H9 (cell line): Measurements from ENCODE around the gene MGAT2. TPM values are rescaled to one million over a fixed set of nuclear protein-coding genes. Genes with fewer than 3 reads are reported as not detected.

Experiments used
- DNase-seq: peaks from one replicate; pipeline ENCODE4 v3.0.0-alpha.2; 2017
- H2AFZ ChIP-seq: one replicate; pipeline ENCODE4 v1.6.1; 2013; ENCODE audit warnings: mild to moderate bottlenecking, low read length, control low read depth, moderate library complexity
- H2AK5ac ChIP-seq: 2 replicates; pipeline ENCODE4 v1.6.1; 2013; ENCODE audit warnings: low read length, control low read depth, mixed read lengths; ENCODE audit not compliant: insufficient read length
- H2BK120ac ChIP-seq: one replicate; pipeline ENCODE4 v1.6.1; 2013; ENCODE audit warnings: low read depth, mild to moderate bottlenecking, low read length, control low read depth, inconsistent platforms; ENCODE audit not compliant: poor library complexity, severe bottlenecking
- H2BK12ac ChIP-seq: 2 replicates; pipeline ENCODE4 v1.6.1; 2013; ENCODE audit warnings: low read length, control low read depth, mixed read lengths, low read depth; ENCODE audit not compliant: insufficient read length
- H2BK15ac ChIP-seq: 2 replicates; pipeline ENCODE4 v1.6.1; 2013; ENCODE audit warnings: low read depth, low read length, control low read depth
- H2BK20ac ChIP-seq: one replicate; pipeline ENCODE4 v1.6.1; 2013; ENCODE audit warnings: low read depth, mild to moderate bottlenecking, low read length, control low read depth, inconsistent platforms; ENCODE audit not compliant: poor library complexity, severe bottlenecking
- H2BK5ac ChIP-seq: 2 replicates; pipeline ENCODE4 v1.6.1; 2013; ENCODE audit warnings: low read length, control low read depth, mixed read lengths; ENCODE audit not compliant: insufficient read length
- H3K14ac ChIP-seq: 2 replicates; pipeline ENCODE4 v1.6.1; 2013; ENCODE audit warnings: low read length, control low read depth; ENCODE audit not compliant: insufficient read depth
- H3K18ac ChIP-seq: 2 replicates; pipeline ENCODE4 v1.6.1; 2013; ENCODE audit warnings: low read depth, mild to moderate bottlenecking, mixed read lengths, low read length, control low read depth; ENCODE audit not compliant: insufficient read length
- H3K23ac ChIP-seq: 2 replicates; pipeline ENCODE4 v1.6.1; 2013; ENCODE audit warnings: low read length, control low read depth, mixed read lengths, low read depth; ENCODE audit not compliant: insufficient read length
- H3K23me2 ChIP-seq: 2 replicates; pipeline ENCODE4 v1.6.1; 2013; ENCODE audit warnings: low read depth, mild to moderate bottlenecking, mixed read lengths, low read length, control low read depth; ENCODE audit not compliant: insufficient read length, poor library complexity, severe bottlenecking
- H3K27ac ChIP-seq: 2 replicates; pipeline ENCODE4 v1.5.1; 2013; ENCODE audit warnings: low read length, control low read depth, mixed read lengths, low read depth; ENCODE audit not compliant: insufficient read length
- H3K27me3 ChIP-seq: 2 replicates; pipeline ENCODE4 v1.6.1; 2013; ENCODE audit warnings: low read length, control low read depth, inconsistent platforms; ENCODE audit not compliant: insufficient read depth
- H3K4ac ChIP-seq: 2 replicates; pipeline ENCODE4 v1.6.1; 2013; ENCODE audit warnings: low read depth, mild to moderate bottlenecking, control low read depth, inconsistent platforms, low read length, moderate library complexity
- H3K4me1 ChIP-seq: 2 replicates; pipeline ENCODE4 v1.6.1; 2013; ENCODE audit warnings: low read length, control low read depth, inconsistent platforms; ENCODE audit not compliant: insufficient read depth
- H3K4me2 ChIP-seq: 2 replicates; pipeline ENCODE4 v1.6.1; 2013; ENCODE audit warnings: low read length, control low read depth, mixed read lengths; ENCODE audit not compliant: insufficient read length, insufficient read depth
- H3K56ac ChIP-seq: 2 replicates; pipeline ENCODE4 v1.6.1; 2013; ENCODE audit warnings: low read depth, mild to moderate bottlenecking, mixed read lengths, low read length, control low read depth; ENCODE audit not compliant: insufficient read length
- H3K79me1 ChIP-seq: 2 replicates; pipeline ENCODE4 v1.6.1; 2013; ENCODE audit warnings: low read depth, mild to moderate bottlenecking, moderate library complexity, low read length, control low read depth, inconsistent platforms; ENCODE audit not compliant: insufficient read depth, poor library complexity, severe bottlenecking
- H3K79me2 ChIP-seq: 2 replicates; pipeline ENCODE4 v1.6.1; 2013; ENCODE audit warnings: low read length, control low read depth, inconsistent platforms; ENCODE audit not compliant: insufficient read depth
- H3K9ac ChIP-seq: 2 replicates; pipeline ENCODE4 v1.6.1; 2013; ENCODE audit warnings: low read length, control low read depth, mixed read lengths; ENCODE audit not compliant: insufficient read length; ENCODE audit errors: extremely low read depth
- H3K9me3 ChIP-seq: one replicate; pipeline ENCODE4 v1.6.1; 2013; ENCODE audit warnings: low read depth, low read length, inconsistent platforms; ENCODE audit not compliant: control insufficient read depth
- H3T11ph ChIP-seq: one replicate; pipeline ENCODE4 v1.6.1; 2013; ENCODE audit warnings: mild to moderate bottlenecking, low read length, control low read depth, inconsistent platforms
- H4K20me1 ChIP-seq: one replicate; pipeline ENCODE4 v1.6.1; 2013; ENCODE audit not compliant: control insufficient read depth, insufficient read length, insufficient read depth
- H4K5ac ChIP-seq: 2 replicates; pipeline ENCODE4 v1.6.1; 2013; ENCODE audit warnings: low read depth, mild to moderate bottlenecking, mixed read lengths, low read length, control low read depth; ENCODE audit not compliant: insufficient read length
- H4K8ac ChIP-seq: replicated peaks from 2 replicates; pipeline ENCODE4 v1.6.1; 2013; ENCODE audit warnings: low read length, control low read depth, mixed read lengths, low read depth; ENCODE audit not compliant: insufficient read length
- H4K91ac ChIP-seq: 2 replicates; pipeline ENCODE4 v1.6.1; 2013; ENCODE audit warnings: low read depth, mild to moderate bottlenecking, moderate library complexity, mixed read lengths, low read length, control low read depth; ENCODE audit not compliant: insufficient read length
- H3K27ac Mint-ChIP-seq, 3 experiments: 2 replicates in 2 of 3; 3 replicates in 1 of 3; pipeline ENCODE4 v1.8.0; 2020 to 2021; ENCODE audit warnings: mixed read lengths in 3 of 3, mild to moderate bottlenecking in 1 of 3, moderate library complexity in 1 of 3
- H3K27me3 Mint-ChIP-seq: 2 replicates; pipeline ENCODE4 v1.8.0; 2021; ENCODE audit warnings: low read depth, mild to moderate bottlenecking, moderate library complexity, mixed read lengths
- H3K36me3 Mint-ChIP-seq, 3 experiments: 2 replicates in 2 of 3; 3 replicates in 1 of 3; pipeline ENCODE4 v1.8.0; 2020 to 2021; ENCODE audit warnings: low read depth in 3 of 3, mixed read lengths in 3 of 3; ENCODE audit not compliant: insufficient read depth in 1 of 3
- H3K4me1 Mint-ChIP-seq, 2 experiments: 2 replicates each; pipeline ENCODE4 v1.8.0; 2020; ENCODE audit warnings: mixed read lengths in 2 of 2
- H3K4me3 Mint-ChIP-seq, 2 experiments: 2 replicates in 1 of 2; 3 replicates in 1 of 2; pipeline ENCODE4 v1.8.0; 2020 to 2021; ENCODE audit warnings: mild to moderate bottlenecking in 2 of 2, mixed read lengths in 2 of 2, moderate library complexity in 1 of 2
- H3K9me3 Mint-ChIP-seq, 2 experiments: 2 replicates in 1 of 2; 3 replicates in 1 of 2; pipeline ENCODE4 v1.8.0; 2020; ENCODE audit warnings: mild to moderate bottlenecking in 2 of 2, mixed read lengths in 2 of 2, moderate library complexity in 1 of 2
- WGBS: extraction: QIAGEN DNeasy Blood & Tissue Kit; methylation state at CpG from one replicate; pipeline ENCODE4 v1.1.7; 2013; ENCODE audit warnings: missing lambda C conversion rate, low lambda C conversion rate, mixed read lengths; ENCODE audit not compliant: insufficient read length; ENCODE audit errors: extremely low coverage; 5-methylcytosine and 5-hydroxymethylcytosine counted together
- total RNA-seq: library from RNA; stranded (reverse); gene quantifications from 2 replicates; pipeline ENCODE4 v1.2.1, GENCODE V29; 2021
- TF ChIP-seq, protein P1 (sequence below): fragments of 200-600 bp; sonication (generic); conservative IDR thresholded peaks from 3 replicates; pipeline ENCODE4 v1.8.0; 2021; ENCODE audit warnings: antibody characterized with exemption, mild to moderate bottlenecking

Gene MGAT2
- total RNA-seq, 1 experiment from 2014 or later: 24.5 TPM

- Histone ChIP-seq H3T11ph (no peak overlapping the region), H3K18ac (no peak overlapping the region), H2AFZ (no peak overlapping the region), H4K8ac (no peak overlapping the region), H4K91ac (no peak overlapping the region), H3K27me3 (no peaks in the 10 kb centered on the region), H3K23me2 (peaks cover 7% of the 10 kb centered on the region), H2BK20ac (no peak overlapping the region), H3K4me2 (no peak overlapping the region), H4K20me1 (no peaks in the 10 kb centered on the region), H3K27ac (no peak overlapping the region), H2BK120ac (no peak overlapping the region), H3K9ac (no peak overlapping the region), H3K79me2 (peaks cover 15% of the 10 kb centered on the region), H3K4ac (no peak overlapping the region), H2BK15ac (no peak overlapping the region), H3K4me1 (no peaks in the 10 kb centered on the region), H2BK5ac (no peak overlapping the region), H3K23ac (no peak overlapping the region), H3K14ac (no peak overlapping the region), H2BK12ac (no peak overlapping the region), H4K5ac (no peak overlapping the region), H3K56ac (no peak overlapping the region), H2AK5ac (no peak overlapping the region), H3K9me3 (no peaks in the 10 kb centered on the region), H3K79me1 (peaks cover 1% of the 10 kb centered on the region)
- Mint-ChIP-seq H3K27ac (no peak overlapping the region), H3K36me3 (peaks cover 18 to 19% (median 19%) of the 10 kb centered on the region in 3 experiments), H3K27me3 (peaks cover 3% of the 10 kb centered on the region; the same call in 1 of the 2 replicates), H3K9me3 (no peaks in the 10 kb centered on the region), H3K4me1 (peaks cover 6 to 7% of the 10 kb centered on the region in 2 experiments; a peak in 3 of 4 replicates), H3K4me3 (no peak overlapping the region)
- no peak for DNase-seq
- TF ChIP-seq, protein P1, sequence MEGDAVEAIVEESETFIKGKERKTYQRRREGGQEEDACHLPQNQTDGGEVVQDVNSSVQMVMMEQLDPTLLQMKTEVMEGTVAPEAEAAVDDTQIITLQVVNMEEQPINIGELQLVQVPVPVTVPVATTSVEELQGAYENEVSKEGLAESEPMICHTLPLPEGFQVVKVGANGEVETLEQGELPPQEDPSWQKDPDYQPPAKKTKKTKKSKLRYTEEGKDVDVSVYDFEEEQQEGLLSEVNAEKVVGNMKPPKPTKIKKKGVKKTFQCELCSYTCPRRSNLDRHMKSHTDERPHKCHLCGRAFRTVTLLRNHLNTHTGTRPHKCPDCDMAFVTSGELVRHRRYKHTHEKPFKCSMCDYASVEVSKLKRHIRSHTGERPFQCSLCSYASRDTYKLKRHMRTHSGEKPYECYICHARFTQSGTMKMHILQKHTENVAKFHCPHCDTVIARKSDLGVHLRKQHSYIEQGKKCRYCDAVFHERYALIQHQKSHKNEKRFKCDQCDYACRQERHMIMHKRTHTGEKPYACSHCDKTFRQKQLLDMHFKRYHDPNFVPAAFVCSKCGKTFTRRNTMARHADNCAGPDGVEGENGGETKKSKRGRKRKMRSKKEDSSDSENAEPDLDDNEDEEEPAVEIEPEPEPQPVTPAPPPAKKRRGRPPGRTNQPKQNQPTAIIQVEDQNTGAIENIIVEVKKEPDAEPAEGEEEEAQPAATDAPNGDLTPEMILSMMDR: no peak
- WGBS: no CpG with 5 or more reads among the region's 3 CpGs
Observed at GRCh38 chr14:49589387-49589786, 31.2 kb upstream of the MGAT2 start.
